Stimulated activated CD4-positive, alpha-beta T cell treated with anti-CD3 and anti-CD28 coated beads, Interleukin-15, amount 100 ng/mL, for 1 hour (primary cell): Measurements from ENCODE around the gene VPS8.

Source experiments
- DNase-seq, 2 donors: peaks; one replicate each; pipeline ENCODE4 v3.0.0-alpha.2; 2020; ENCODE audit warnings: low read depth in 1 of 2, low spot score in 1 of 2

The VPS8 gene

GRCh38 chr3:184784731-184785500 is 27.1 kb upstream of the VPS8 start:
- DNase-seq = no peak

- DNase-seq = no peak
Measured at GRCh38 chr3:184785890-184786279, 26.1 kb upstream of the VPS8 start.

- no peak for DNase-seq
Measured at GRCh38 chr3:184786280-184786941, 25.6 kb upstream of the VPS8 start.

GRCh38 chr3:184788751-184789150 is 23.2 kb upstream of the VPS8 start:
- no peak for DNase-seq

GRCh38 chr3:184789314-184789998 is 22.5 kb upstream of the VPS8 start:
- DNase-seq = no peak

- DNase-seq = no peak
Measured at GRCh38 chr3:184791171-184791570, 20.8 kb upstream of the VPS8 start.

GRCh38 chr3:184795522-184796190 is 16.3 kb upstream of the VPS8 start:
- DNase-seq = no peak

- DNase-seq = no peak
Measured at GRCh38 chr3:184796551-184796950, 15.4 kb upstream of the VPS8 start.

GRCh38 chr3:184796954-184797353 is 15.0 kb upstream of the VPS8 start:
- no peak for DNase-seq

- DNase-seq = no peak
Measured at GRCh38 chr3:184798120-184798519, 13.8 kb upstream of the VPS8 start.

GRCh38 chr3:184800349-184800930 is 11.5 kb upstream of the VPS8 start:
- DNase-seq = no peak

GRCh38 chr3:184801241-184801785 is 10.7 kb upstream of the VPS8 start:
- DNase-seq = no peak

- no peak for DNase-seq
Measured at GRCh38 chr3:184802150-184802549, 9.8 kb upstream of the VPS8 start.

GRCh38 chr3:184804801-184805200 is 7.2 kb upstream of the VPS8 start:
- no peak for DNase-seq

GRCh38 chr3:184805351-184806038 is 6.5 kb upstream of the VPS8 start:
- no peak for DNase-seq

- no peak for DNase-seq
Measured at GRCh38 chr3:184806567-184807271, 5.2 kb upstream of the VPS8 start.

- no peak for DNase-seq
Measured at GRCh38 chr3:184807549-184807948, 4.4 kb upstream of the VPS8 start.

- no peak for DNase-seq
Measured at GRCh38 chr3:184808021-184808420, 3.9 kb upstream of the VPS8 start.

GRCh38 chr3:184810146-184810545 is 1.8 kb upstream of the VPS8 start:
- DNase-seq = no peak

- DNase-seq = no peak
Measured at GRCh38 chr3:184811034-184811433, 932 bp upstream of the VPS8 start.
